A549 (cell line): ENCODE measurements around the gene UBAC2.
"Not testable (repeated sequence)": the region's sequence is repeated elsewhere in the genome, so short reads cannot be mapped to it uniquely, and the experiment has no call there.

Experiments
- POLR2A ChIP-seq: IDR thresholded peaks from 2 replicates; pipeline ENCODE4 v1.6.1; 2012; ENCODE audit warnings: mild to moderate bottlenecking, low read length
- RFX5 ChIP-seq: fragments of 450-650 bp; IDR thresholded peaks from 2 replicates; pipeline ENCODE4 v1.7.1; 2014; ENCODE audit warnings: antibody characterized with exemption, mild to moderate bottlenecking, moderate library complexity
- TF ChIP-seq, protein P1 (sequence below): fragments of 450-650 bp; IDR thresholded peaks from 2 replicates; pipeline ENCODE4 v1.6.1; 2014; ENCODE audit warnings: antibody characterized with exemption
- TF ChIP-seq, protein P2 (sequence below): fragments of >200 bp; sonication (Bioruptor Twin); formaldehyde crosslinking; IDR thresholded peaks from 3 replicates; pipeline ENCODE4 v1.5.1; 2016

DNA sequence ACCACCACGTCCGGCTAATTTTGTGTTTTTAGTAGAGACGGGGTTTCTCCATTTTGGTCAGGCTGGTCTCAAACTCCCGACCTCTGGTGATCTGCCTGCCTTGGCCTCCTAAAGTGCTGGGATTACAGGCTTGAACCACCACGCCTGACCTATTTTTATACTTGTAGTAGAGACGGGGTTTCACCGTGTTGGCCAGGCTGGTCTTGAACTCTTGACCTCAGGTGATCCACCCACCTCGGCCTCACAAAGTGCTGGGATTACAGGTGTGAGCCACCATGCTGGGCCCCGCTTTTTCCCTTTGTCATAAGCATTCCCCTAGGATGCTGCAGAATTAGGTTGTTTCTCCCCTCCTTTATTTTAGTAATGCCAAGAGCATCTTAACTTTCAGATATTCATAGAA, 10.0 kb downstream of the UBAC2 start:
- TF ChIP-seq POLR2A, RFX5: not testable (repeated sequence)
- TF ChIP-seq, protein P1, sequence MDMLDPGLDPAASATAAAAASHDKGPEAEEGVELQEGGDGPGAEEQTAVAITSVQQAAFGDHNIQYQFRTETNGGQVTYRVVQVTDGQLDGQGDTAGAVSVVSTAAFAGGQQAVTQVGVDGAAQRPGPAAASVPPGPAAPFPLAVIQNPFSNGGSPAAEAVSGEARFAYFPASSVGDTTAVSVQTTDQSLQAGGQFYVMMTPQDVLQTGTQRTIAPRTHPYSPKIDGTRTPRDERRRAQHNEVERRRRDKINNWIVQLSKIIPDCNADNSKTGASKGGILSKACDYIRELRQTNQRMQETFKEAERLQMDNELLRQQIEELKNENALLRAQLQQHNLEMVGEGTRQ: not testable (repeated sequence)
- TF ChIP-seq, protein P2, sequence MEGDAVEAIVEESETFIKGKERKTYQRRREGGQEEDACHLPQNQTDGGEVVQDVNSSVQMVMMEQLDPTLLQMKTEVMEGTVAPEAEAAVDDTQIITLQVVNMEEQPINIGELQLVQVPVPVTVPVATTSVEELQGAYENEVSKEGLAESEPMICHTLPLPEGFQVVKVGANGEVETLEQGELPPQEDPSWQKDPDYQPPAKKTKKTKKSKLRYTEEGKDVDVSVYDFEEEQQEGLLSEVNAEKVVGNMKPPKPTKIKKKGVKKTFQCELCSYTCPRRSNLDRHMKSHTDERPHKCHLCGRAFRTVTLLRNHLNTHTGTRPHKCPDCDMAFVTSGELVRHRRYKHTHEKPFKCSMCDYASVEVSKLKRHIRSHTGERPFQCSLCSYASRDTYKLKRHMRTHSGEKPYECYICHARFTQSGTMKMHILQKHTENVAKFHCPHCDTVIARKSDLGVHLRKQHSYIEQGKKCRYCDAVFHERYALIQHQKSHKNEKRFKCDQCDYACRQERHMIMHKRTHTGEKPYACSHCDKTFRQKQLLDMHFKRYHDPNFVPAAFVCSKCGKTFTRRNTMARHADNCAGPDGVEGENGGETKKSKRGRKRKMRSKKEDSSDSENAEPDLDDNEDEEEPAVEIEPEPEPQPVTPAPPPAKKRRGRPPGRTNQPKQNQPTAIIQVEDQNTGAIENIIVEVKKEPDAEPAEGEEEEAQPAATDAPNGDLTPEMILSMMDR: not testable (repeated sequence)
